Stimulated activated naive CD8-positive, alpha-beta T cell treated with anti-CD3 and anti-CD28 coated beads, Interleukin-15, Interleukin-2, amounts not matched to agents 100 U/mL and 50 U/mL, for 24 hours (primary cell): Measurements from ENCODE around the gene UIMC1.

Experiments used
- ATAC-seq: fragments of 150-1000 bp; cut with Tn5 transposase; one replicate; pipeline ENCODE4 v1.10.0; 2021
- DNase-seq: peaks from one replicate; pipeline ENCODE4 v3.0.0; 2021

UIMC1 gene

DNA sequence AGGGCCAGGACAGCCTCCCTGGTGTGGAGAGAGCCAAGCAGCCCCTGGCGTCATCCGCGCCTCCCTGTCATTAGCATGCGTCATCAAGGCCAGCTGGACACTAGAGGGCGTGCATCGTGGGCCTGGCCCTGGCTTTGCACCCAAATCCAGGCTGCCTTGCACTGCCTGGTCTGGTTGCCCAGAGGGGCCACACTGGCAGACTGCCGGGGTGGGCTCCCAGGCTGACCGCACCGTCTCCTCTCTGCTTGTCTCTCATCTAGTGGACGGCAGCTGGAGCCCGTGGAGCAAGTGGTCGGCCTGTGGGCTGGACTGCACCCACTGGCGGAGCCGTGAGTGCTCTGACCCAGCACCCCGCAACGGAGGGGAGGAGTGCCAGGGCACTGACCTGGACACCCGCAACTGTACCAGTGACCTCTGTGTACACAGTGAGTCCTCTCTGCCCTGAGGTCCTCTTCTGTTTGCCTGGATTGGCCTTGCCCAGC, 136.4 kb downstream of the UIMC1 start:
- ATAC-seq (no peak), DNase-seq (no peak)

DNA sequence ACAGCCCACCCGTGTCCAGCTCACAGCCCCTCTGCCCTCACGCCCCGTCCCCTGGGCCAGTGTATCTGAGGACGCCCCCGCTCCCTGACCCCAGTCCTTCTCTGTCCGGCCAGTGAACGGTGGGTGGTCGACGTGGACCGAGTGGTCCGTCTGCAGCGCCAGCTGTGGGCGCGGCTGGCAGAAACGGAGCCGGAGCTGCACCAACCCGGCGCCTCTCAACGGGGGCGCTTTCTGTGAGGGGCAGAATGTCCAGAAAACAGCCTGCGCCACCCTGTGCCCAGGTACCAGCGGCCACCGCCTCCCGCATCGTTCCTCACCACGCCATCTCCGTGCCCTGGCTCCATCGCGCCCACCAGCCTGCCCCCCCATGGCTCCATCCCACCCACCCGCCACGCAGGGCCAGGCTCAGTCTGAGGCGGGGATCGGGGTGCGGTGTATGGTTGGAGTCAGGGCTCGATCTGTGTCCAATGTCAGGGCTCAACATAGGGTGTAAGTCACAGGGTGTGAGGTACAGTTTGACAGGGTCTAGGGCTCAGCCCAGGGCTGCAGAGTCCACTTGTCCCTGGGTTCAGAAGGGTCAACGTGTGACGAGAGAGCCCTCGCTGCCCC, 137.0 kb downstream of the UIMC1 start:
- DNase-seq, result no peak
- ATAC-seq, result no peak

DNA sequence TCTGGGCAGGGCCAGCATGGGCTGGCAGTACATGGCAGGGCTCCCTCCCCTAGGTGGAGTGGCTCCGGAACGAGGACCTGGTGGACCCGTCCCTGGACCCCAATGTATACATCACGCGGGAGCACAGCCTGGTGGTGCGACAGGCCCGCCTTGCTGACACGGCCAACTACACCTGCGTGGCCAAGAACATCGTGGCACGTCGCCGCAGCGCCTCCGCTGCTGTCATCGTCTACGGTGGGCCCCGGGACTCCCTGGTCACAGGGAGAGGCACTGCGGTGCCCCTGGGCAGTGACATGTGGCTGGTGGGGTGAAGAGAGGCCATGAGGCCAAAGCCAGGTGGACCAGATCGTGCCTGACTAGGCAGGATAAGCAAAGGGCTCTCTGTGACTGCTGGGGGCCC, 137.8 kb downstream of the UIMC1 start:
- DNase-seq (no peak), ATAC-seq (no peak)

DNA sequence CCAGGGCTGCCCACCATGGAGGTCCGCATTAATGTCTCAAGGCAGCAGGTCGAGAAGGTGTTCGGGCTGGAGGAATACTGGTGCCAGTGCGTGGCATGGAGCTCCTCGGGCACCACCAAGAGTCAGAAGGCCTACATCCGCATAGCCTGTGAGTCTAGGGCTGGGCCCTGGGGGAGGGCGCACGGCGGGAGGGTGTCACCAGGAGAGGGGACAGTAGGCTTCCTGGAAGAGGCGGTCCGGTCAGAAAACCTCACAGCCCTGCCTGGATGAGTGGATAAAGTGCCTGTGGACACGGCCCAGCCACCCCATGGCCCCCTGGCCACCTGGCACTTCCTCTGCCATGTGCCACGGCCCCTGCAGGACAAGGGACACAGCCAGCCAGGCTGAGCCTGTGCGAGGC, 138.5 kb downstream of the UIMC1 start:
- DNase-seq (no peak), ATAC-seq (no peak)

DNA sequence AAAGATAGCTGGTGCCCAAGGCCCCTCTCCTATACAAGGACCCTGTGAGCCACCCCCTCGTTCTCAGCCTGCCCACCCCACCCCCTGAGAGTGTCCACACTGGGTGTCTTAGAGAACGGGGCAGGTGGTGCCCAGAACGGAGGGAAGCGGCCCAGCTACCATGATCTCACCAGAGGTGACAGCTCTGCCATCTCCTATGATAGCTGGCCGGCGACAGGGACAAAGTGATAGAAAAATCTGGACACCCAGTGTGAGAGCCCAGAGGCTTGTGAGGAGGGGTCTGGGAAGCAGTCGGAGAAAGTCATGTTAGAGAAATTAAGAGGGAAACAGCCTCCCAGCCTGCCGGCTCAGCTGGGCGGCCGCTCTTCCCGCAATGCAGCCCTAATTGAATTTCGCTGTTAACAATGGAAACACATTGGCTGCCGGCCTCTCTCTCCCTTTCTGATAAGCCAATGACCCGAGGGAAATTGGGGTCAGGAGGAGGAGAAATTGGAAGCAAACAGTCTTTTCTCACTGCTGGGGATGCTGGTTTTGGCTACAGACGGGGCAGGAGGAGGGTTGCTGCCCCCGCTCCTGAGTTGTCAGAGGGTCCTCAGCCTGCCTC, 139.8 kb downstream of the UIMC1 start:
- no peak for DNase-seq
- ATAC-seq, result no peak

DNA sequence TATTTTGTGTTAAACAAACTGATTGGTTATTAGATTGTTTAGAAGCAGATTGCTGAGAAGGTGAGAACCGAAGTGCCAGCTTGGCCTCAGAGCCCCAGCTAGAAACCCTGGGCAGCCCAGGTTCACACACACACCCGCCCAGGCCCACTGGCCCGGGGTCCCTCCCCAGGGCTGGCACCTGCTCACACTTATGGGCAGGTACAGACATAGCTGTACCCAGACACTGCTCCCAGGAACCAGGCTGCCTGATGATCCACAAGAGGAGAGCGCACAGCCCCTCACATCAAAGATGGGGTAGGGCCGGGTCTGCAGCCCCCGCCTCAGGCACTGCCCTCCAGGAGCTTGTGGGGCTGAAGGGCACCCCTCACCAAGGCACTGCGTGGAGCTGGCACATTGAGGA, 140.6 kb downstream of the UIMC1 start:
- no peak for DNase-seq
- ATAC-seq, result no peak

DNA sequence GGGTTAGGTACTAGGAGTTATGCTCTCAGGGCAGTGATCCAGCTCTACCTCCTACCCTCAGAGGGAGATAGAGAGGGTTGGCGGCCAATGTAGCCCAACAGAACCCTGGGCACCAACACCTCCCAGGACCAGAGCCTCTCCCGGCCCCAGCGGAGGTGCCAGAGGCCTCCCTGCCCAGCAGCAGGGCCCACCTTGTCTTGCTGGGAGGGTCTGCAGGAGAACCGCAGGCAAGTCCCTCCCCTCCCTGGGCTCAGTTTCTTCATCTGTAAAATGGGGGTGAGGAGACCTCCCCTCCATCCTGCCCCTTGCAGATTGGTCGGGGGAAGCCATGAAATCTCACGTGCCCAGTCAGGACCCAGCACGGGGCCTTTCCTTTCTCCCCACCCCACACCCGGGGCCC, 141.8 kb downstream of the UIMC1 start:
- DNase-seq, result no peak
- no peak for ATAC-seq

DNA sequence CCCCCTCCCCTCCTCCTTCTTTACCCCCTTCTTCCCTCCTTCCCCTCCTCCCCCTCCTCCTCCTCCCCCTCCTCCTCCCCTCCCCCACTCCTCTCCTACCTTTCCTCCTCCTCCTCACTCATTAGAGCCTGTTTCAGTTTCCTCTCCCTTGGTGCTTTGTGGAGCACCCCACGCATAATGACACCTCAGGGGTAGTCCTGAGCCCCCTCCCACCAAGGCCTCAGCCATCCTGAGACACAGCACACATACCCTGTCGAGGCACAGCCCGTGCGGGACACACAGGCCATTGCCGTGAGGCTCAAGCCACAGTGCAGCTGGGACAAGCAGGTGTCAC, 142.8 kb downstream of the UIMC1 start:
- ATAC-seq (no peak), DNase-seq (no peak)

DNA sequence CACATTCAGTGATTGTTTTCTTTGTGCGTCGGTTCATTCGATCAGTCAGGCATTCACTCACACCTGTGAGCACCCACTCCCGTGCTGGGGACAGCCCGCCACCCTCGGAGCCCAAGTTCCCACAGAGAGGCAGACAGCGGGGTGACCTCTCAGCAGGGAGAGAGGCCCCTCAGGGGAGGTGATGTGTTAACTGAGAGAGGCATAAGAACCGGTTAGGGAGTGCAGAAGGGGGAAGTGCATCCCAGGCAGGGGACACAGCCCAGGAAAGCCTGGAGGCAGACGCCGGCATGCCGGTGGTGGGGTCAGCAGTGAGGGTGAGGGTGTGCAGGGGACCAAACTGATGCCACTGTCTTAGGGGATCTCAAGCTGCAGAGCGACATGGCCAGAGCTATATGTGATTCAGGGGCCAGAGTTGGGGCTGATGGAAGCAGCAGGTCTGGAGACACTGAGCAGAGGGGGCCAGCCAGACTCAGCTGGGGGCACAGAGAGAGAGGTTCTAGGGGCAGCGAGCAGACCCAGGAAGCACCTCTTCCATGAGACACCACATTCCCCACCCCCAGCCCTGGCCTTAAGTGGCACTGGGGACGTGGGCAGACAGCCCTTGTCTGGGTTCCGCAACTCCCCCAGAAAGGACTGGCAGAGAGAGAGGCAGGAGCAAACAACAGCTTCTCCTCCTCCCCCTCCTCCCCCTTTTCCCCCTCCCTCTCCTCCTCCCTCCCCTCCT, 143.4 kb downstream of the UIMC1 start:
- no peak for ATAC-seq
- no peak for DNase-seq

DNA sequence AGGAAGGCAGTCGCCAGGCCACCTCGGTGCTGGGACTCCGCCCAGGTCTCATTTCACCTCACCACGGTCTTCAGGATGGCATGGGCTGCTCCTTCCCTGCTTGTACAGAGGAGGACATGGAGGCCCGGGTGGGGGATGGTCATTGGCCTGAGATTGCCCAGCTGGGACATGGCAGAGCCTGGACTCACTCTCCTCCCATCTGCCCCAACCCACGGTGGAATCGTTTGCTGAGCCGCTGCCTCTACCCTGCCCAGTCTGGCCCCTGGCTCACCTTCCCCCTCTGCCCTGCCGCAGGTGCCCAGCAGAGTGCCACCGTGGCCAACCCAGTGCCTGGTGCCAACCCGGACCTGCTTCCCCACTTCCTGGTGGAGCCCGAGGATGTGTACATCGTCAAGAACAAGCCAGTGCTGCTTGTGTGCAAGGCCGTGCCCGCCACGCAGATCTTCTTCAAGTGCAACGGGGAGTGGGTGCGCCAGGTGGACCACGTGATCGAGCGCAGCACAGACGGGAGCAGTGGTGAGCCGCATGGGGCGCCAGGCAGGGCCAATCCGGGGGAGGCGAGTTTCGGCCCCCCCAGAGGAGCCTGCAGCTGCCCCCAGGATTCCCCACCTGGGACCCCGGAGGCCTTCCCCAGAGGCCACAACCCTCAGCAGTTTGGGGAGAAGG, 144.1 kb downstream of the UIMC1 start:
- DNase-seq, result no peak
- ATAC-seq, result no peak

DNA sequence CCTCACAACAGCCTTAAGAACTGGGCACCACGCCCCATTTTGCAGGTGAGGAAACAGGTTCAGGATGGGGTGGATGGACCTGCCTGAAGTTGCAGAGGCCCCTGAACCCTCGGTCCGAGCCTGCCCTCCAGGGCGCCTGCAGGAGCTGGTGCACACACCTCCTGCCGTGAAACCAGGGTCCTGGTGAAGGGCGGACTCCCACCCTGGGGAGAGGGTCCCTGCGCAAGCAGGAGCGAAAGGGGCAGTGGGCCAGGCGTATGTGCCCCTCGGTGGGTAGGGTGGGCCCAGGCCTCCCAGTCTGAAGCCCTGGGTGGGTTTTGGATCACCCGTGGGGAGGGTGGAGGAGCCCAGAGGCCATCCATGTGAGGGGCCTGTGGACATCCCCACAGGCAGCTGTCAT, 145.3 kb downstream of the UIMC1 start:
- no peak for DNase-seq
- ATAC-seq, result no peak

DNA sequence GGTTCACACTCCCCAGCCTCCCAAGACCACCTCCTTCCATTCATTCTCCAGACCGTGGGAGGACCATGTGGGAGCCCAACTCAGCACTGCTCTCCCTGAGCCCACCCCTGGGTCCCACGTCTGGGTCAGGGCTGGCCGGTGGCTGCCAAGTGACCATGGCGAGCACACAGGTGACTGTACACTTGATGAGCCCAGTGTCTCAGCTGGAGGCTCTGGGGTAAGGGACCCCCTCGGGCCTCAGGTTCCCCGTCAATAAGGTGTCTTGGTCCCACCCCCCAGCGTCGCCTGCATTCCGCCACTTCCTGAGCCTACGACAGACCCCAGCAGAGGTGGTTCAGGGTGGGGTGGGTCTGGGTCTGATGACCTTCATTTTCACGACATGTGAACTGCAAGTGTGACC, 146.2 kb downstream of the UIMC1 start:
- no peak for ATAC-seq
- no peak for DNase-seq

DNA sequence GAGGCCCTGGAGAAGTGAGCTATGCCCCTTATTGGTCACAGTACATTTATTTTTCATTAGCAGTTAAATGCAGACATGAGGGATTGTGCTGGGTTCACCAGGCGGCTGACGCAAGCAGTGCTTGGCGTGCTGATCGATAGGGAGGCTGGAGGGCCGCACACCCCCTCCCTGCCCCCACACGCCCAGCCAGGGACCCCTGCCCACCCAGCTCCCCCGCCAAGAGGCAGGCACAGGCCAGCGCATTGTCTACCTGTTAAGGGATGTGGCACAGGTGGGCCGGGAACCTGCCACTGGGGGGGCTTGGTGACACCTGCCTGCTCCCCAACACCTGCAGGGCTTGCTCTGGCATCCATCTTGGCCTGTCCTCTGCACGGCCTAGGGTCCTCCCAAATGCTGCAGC, 146.7 kb downstream of the UIMC1 start:
- ATAC-seq (no peak), DNase-seq (no peak)

DNA sequence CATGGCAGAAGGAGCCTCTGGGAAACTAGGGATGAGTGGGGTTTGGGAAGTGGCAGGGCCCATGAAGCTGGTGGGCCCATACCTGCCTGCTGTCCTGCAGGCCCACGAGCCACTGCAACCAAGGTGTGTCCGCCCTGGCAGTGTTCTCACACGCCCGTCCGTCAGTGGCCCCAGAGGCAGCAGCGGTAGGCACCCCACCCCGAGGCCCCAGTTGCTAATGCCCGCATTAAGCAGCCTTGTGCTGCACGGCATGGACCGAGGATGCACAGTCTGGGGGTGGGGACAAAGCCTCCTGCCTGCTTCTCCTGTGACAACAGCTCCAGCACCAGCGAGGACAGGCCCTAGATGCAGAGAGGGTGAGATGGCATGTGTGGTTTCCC, 148.7 kb downstream of the UIMC1 start:
- DNase-seq (no peak), ATAC-seq (no peak)

DNA sequence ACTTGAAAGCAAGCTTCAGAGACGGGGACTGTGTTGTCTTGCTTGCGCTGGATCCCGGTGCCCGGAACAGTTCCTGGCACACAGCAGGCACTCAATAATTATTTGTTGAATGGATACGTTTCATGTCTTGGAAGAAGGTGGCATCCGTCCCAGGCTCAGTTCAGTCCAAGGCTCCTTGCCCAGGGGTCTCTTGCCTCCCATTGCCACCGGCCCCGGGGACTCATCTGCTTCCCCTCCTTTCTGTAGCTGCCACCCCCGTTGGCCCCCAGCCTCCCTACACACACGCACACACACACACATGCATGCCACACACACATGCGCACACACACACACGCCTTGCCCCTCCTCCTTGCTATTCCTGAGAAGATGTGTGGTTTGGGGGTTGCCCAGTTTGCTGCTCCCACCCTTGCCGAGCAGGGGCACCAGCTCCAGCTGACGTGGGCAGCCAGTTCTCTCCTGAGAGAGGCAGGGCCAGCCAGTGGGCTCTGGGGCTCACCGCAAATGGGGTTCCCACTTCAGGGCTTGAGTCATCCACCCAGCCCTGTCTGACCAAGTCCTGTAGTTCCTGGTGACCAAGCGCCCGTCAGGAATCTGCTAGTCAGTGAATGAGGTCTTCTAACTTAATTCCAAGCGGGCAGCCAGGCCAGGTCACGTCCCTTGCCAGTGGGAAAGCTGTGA, 149.2 kb downstream of the UIMC1 start:
- no peak for ATAC-seq
- DNase-seq, result no peak

DNA sequence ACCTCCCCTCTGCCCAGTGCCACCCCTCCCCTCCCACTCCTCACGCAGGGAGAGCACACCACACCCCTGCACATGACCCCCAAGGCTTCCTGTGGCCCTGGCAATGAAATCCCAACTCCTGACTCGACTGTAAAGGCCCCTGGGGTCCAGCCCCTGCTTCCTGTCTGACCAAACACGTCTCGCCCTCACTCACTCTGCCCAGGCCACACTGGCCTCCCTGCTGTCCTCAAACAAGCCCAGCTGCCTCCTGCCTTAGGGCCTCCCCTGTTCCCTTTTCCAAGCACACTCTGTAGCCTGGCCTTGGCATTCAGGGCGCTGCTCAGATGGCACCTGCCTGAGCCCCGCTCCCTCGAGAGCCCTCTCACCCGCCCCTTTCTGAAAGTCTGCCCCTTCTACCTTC, 149.8 kb downstream of the UIMC1 start:
- no peak for DNase-seq
- ATAC-seq, result no peak

DNA sequence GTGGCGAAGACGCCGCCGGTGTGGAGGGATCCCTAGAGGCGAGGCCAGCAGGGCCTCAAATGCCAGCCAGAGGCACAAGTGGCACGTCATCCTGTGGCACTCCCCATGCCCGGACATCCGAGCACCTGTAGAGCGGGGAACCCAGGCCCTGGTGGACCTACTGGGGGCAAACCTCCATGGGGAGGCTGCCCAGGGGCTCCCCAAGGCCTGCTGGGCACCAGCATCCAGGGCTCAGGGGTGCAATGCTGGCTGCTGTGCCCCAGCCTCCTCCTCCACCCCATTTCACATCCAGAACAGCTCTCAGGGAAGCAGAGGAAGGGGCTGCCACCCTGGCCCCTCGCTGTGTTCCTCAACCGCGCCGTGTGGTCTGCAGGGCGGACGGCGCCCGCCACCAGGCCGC, 151.0 kb downstream of the UIMC1 start:
- DNase-seq (no peak), ATAC-seq (no peak)
